Measurements from ENCODE around the gene ANKRD31.

The ANKRD31 gene

GRCh38 chr5:75054134-75054930 is 182.3 kb downstream of the ANKRD31 start:
- DNase-seq = no peak

GRCh38 chr5:75053304-75054133 is 183.2 kb downstream of the ANKRD31 start:
- DNase-seq = no peak

GRCh38 chr5:75053054-75053303 is 183.7 kb downstream of the ANKRD31 start:
- no peak for DNase-seq

- DNase-seq = no peak
Observed at GRCh38 chr5:75052192-75053053, 184.3 kb downstream of the ANKRD31 start, which contains the start of gene GCNT4. Gene GCNT4, minus strand, starts transcription at chr5:75052558. Its CDS starts 22,521 bp downstream, at chr5:75030037.

DNA sequence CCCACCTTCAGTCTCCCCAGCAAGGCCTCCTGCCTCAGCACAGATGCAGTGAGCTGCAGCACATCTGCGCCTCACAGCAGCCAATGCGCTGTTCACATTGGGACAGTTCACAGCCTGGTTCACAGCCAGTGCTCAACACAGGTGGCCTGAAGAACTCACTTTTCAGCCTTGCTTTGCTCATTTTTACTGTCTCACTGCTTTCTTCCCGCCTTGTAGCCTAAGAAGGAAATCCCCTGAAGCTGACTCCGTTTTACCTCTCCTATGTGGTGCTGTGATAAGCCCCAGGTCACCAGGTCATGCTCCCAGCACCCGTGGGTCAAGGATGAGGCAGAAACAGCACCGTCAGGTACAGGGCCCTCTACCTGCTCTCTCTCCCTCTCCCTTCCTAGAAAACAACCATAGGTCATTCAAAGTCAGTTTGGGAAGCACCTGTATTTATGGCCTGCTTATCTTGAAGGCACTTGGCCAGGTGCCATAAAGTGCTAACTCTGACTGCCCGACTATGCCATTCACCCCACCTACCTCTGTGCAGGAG is 185.4 kb downstream of the ANKRD31 start:
- no peak for DNase-seq

DNA sequence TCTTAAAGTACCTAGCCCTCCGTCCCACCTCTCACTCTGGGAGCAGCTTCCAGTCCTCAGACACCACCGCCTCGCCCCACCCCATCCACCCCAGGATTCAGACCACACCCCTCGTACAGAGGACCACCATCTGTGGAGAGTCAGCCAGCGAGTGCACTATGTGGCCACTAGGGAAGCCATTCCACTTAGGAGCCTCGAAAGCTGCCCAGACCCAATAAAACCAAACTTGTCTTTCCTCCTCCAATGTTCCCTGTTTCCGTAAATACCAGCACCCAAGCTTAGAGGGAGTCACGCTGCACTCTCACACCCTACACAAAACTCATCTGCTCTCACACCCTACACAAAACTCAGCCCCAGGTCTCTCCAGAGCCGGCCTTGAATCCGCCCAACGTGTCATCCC is 186.3 kb downstream of the ANKRD31 start:
- DNase-seq = no peak

GRCh38 chr5:75049456-75050351 is 187.0 kb downstream of the ANKRD31 start:
- peak; percentile 78 for DNase-seq

GRCh38 chr5:75048457-75048953 is 188.2 kb downstream of the ANKRD31 start:
- DNase-seq = no peak

- DNase-seq = no peak
Observed at GRCh38 chr5:75047356-75047755, 189.3 kb downstream of the ANKRD31 start.

GRCh38 chr5:75046366-75047142 is 190.1 kb downstream of the ANKRD31 start:
- DNase-seq = no peak

- DNase-seq = no peak
Observed at GRCh38 chr5:75045071-75045470, 191.6 kb downstream of the ANKRD31 start.

DNA sequence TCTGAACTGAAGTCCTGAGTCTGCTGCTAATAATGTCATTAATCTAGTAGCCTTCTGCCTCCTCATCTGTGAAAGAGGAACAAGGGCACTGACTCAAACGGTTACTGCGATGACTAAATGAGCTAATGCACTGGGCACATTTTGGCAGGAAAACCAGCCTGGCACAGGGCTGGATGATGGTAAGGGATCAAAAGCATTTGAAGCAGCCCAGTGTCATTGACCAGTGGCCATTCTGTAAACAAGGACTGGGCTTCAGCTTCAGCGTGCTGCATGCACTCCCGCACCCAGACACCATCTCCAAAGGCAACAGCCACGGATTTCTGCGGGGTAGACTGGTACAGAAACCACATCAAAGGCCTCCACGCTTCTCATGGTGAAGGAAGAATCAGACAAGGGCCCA is 192.3 kb downstream of the ANKRD31 start:
- no peak for DNase-seq

GRCh38 chr5:75043633-75044264 is 192.9 kb downstream of the ANKRD31 start:
- DNase-seq = no peak

- no peak for DNase-seq
Observed at GRCh38 chr5:75042522-75042921, 194.2 kb downstream of the ANKRD31 start.

DNA sequence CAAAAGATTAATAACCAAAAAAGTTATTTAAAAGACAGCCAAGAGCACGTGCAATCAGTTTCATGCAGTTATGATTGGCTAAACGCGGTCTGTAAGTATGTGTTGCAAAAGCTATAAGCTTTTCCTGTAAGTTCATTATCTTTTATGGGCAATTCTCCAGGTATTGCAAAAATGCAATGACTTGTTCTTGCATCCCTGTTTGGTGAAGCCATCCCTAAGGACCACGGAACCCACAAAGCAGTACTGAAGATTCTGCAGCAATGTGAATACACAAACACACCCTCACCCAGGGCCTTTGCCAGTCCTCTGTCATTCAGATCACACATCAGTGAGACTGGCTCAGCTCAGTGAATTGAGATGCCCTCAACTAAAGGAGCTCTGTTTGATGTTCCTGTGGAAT is 195.7 kb downstream of the ANKRD31 start:
- no peak for DNase-seq

- no peak for DNase-seq
Observed at GRCh38 chr5:75037106-75037505, 199.6 kb downstream of the ANKRD31 start.

- DNase-seq = no peak
Observed at GRCh38 chr5:75034137-75034739, 202.4 kb downstream of the ANKRD31 start.

DNA sequence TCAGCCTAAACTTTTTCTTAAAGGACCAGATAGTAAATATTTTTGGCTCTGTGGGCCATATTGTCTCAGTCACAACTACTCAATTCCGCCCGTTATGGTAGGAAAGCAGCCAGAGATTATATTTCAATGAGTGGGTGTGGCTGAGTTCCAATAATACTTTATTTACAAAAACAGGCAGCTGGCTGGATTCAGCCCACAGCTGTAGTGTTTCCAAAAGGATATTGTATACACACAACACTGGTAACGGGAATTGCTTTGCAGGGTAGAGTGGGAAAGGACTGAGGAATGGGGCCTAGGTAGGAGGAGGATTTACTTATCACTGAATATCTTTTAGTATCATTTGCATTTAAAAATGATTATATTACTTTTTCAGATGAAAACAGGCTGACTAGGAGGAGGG is 205.3 kb downstream of the ANKRD31 start:
- no peak for DNase-seq

DNA sequence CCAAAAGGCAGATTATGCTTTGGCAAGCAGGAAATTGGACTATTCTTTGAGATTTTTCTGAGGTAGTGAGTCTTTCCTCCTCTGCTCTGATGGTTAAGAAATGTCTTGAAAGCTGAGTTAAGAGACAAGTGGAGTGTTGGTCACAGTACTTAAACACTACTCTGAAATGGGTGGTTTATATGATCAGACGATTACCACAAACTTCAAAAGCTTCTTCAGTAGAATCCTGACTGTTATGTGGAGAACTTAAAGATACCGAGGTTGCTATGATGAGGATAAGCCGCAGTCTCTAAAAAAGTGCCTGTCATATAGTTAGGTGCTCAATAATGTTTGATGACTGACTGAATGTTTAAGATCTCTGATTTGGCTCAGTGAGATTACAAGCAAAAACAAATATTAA is 208.6 kb downstream of the ANKRD31 start:
- no peak for DNase-seq

All from NCI-H1048 (cell line).